Measurements from ENCODE around the gene SDR42E1. TPM values are rescaled to one million over a fixed set of nuclear protein-coding genes. Genes with fewer than 3 reads are reported as not detected.

Gene SDR42E1
- total and polyA plus RNA-seq, 10 donors: 0.62 to 5.4 (median 2.9) TPM

DNA sequence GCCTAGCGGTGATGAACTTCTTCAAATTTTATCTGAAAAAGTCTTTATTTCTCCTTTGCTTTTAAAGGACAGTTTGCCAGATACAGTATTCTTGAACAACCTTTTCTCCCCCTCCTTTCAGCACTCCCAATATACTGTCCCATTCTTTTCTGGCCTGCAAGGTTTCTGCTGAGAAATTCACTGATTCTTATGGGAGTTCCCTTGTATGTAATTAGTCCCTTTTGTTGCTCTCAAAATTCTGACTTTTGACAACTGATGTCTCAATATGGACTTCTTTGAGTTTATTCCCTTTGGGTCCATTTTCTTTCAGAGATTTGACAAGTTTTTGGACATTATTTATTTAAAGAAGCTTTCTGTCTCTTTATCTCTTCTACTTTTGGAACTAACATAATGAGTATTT is 39.4 kb downstream of the SDR42E1 start:
- Histone ChIP-seq H3K9me3 (peaks cover 4 to 68% (median 40%) of the 10 kb centered on the region in 8 donors), H3K36me3 (no peaks in the 10 kb centered on the region), H3K27ac (no peak overlapping the region), H3K27me3 (replicated peaks in 1 of 7) (peaks cover 0 to 10% (median 0%) of the 10 kb centered on the region in 7 donors), H3K4me3 (no peak overlapping the region), H3K4me1 (no peaks in the 10 kb centered on the region)
- intact Hi-C loops (cut with DNase I; ENCODE audit: low total_unique reads): no loop called here
- TF ChIP-seq POLR2AphosphoS5 (IDR thresholded peaks at IDR 0.05): no peak
- no peak for TF ChIP-seq POLR2A (IDR thresholded peaks at IDR 0.05)
- TF ChIP-seq, protein P1, sequence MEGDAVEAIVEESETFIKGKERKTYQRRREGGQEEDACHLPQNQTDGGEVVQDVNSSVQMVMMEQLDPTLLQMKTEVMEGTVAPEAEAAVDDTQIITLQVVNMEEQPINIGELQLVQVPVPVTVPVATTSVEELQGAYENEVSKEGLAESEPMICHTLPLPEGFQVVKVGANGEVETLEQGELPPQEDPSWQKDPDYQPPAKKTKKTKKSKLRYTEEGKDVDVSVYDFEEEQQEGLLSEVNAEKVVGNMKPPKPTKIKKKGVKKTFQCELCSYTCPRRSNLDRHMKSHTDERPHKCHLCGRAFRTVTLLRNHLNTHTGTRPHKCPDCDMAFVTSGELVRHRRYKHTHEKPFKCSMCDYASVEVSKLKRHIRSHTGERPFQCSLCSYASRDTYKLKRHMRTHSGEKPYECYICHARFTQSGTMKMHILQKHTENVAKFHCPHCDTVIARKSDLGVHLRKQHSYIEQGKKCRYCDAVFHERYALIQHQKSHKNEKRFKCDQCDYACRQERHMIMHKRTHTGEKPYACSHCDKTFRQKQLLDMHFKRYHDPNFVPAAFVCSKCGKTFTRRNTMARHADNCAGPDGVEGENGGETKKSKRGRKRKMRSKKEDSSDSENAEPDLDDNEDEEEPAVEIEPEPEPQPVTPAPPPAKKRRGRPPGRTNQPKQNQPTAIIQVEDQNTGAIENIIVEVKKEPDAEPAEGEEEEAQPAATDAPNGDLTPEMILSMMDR (IDR thresholded peaks at IDR 0.05 in 8 of 11, conservative IDR thresholded peaks at IDR 0.05 in 3 of 11): no peak
- no peak for DNase-seq
- WGBS, 5 donors: 95 to 100% (median 98%) methylated on average over 1 of the region's 1 CpG

- intact Hi-C loops (cut with DNase I; ENCODE audit: low total_unique reads): no loop called here
- TF ChIP-seq, protein P1 (IDR thresholded peaks at IDR 0.05 in 8 of 11, conservative IDR thresholded peaks at IDR 0.05 in 3 of 11): no peak
- no peak for TF ChIP-seq POLR2A (IDR thresholded peaks at IDR 0.05)
- no peak for TF ChIP-seq POLR2AphosphoS5 (IDR thresholded peaks at IDR 0.05)
- H3K4me1 ChIP-seq: no peaks in the 10 kb centered on the region
- no peaks in the 10 kb centered on the region for H3K27me3 ChIP-seq (replicated peaks in 1 of 7)
- no peaks in the 10 kb centered on the region for H3K36me3 ChIP-seq
- H3K9me3 ChIP-seq: peaks cover 4 to 35% (median 20%) of the 10 kb centered on the region in 8 donors
- H3K4me3 ChIP-seq: no peak overlapping the region
- no peak for DNase-seq
- 60 to 62% (median 61%) methylated on average over 5 of the region's 5 CpGs for WGBS, 5 donors
- H3K27ac ChIP-seq: no peak overlapping the region
Observed at GRCh38 chr16:81967358-81967757, 43.9 kb downstream of the SDR42E1 start.

GRCh38 chr16:81964808-81965207 is 46.5 kb downstream of the SDR42E1 start:
- WGBS, 5 donors: 77 to 93% (median 83%) methylated on average over 6 of the region's 6 CpGs
- TF ChIP-seq, protein P1 (IDR thresholded peaks at IDR 0.05 in 8 of 11, conservative IDR thresholded peaks at IDR 0.05 in 3 of 11): no peak
- TF ChIP-seq POLR2A (IDR thresholded peaks at IDR 0.05) (no peak), POLR2AphosphoS5 (IDR thresholded peaks at IDR 0.05) (no peak)
- intact Hi-C loops (cut with DNase I; ENCODE audit: low total_unique reads): no loop called here

GRCh38 chr16:81956213-81956948 is 54.9 kb downstream of the SDR42E1 start:
- Histone ChIP-seq H3K4me3 (no peak overlapping the region), H3K4me1 (peaks cover 0 to 5% (median 0%) of the 10 kb centered on the region in 6 donors), H3K27ac (no peak overlapping the region), H3K9me3 (peaks cover 0 to 14% (median 8%) of the 10 kb centered on the region in 8 donors), H3K27me3 (replicated peaks in 1 of 7) (no peaks in the 10 kb centered on the region), H3K36me3 (peaks cover 0 to 98% (median 70%) of the 10 kb centered on the region in 6 donors)
- 56 to 81% (median 68%) methylated on average over 9 of the region's 9 CpGs for WGBS, 5 donors
- intact Hi-C loops (cut with DNase I; ENCODE audit: low total_unique reads): no loop called here
- TF ChIP-seq, protein P1 (IDR thresholded peaks at IDR 0.05 in 8 of 11, conservative IDR thresholded peaks at IDR 0.05 in 3 of 11): no peak
- TF ChIP-seq POLR2AphosphoS5 (IDR thresholded peaks at IDR 0.05) (no peak), POLR2A (IDR thresholded peaks at IDR 0.05) (no peak)
- DNase-seq: no peak

More at GRCh38 chr16:81964808-81965207, 46.5 kb downstream of the SDR42E1 start:
- H3K27ac ChIP-seq: no peak overlapping the region
- peaks cover 0 to 17% (median 2%) of the 10 kb centered on the region in 6 donors for H3K36me3 ChIP-seq
- peaks cover 0 to 13% (median 2%) of the 10 kb centered on the region in 8 donors for H3K9me3 ChIP-seq
- no peaks in the 10 kb centered on the region for H3K4me1 ChIP-seq
- H3K4me3 ChIP-seq: no peak overlapping the region
- no peaks in the 10 kb centered on the region for H3K27me3 ChIP-seq (replicated peaks in 1 of 7)
- DNase-seq: no peak

Measured in spleen (tissue), 11 donors.